Activated T-cell treated with anti-CD3 and anti-CD28 coated beads, Interleukin-2, amount 50 U/mL, for 1 hour (primary cell): Measurements from ENCODE around the gene NDUFC2.
"Not testable (repeated sequence)": the region's sequence is repeated elsewhere in the genome, so short reads cannot be mapped to it uniquely, and the experiment has no call there.

Experiments
- DNase-seq: peaks from one replicate; pipeline ENCODE4 v3.0.0-alpha.2; 2020

NDUFC2 gene

DNA sequence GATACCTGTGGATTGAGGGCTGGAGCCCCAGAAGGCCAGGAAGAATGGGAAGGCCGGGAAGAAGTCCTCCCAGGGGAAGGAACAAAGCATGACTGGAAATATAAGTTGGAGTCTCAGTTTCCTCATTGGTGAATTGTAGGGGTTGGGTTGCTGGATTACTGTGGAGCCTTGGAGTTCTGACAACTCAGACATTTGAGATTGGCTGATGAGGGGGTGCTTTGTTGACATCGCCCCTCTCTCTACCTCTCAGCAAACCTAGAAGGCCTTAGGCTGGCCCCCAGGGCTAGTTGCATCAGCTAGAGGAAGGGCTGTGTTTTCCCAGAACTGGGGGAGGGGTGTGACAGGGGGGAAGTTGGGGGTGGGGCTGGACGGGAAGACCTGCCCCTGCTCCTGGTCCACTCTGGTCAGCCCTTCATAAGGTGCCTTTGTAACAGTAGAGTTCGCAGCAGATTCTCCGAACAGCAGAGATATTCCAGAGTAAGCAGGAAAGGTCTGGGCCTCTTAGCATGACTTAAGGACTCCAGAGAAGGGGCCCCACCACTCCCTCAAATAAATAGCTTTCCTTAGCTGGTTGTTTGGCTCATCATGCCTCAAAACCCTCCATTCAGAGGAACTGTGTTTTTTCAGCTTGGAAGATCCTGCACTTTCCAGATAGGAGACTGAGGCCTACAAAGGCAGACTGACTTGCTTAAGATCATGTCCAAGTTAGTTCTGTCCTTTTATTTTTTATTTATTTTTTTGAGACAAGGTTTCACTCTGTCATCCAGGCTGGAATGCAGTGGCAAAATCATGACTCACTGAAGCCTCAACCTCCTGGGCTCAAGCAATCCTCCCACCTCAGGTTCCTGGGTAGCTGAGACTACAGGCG, 28.5 kb downstream of the NDUFC2 start:
- DNase-seq = no peak

- DNase-seq = no peak
Observed at GRCh38 chr11:78049348-78049747, 30.3 kb downstream of the NDUFC2 start.

- DNase-seq = no peak
Observed at GRCh38 chr11:78048561-78048960, 31.1 kb downstream of the NDUFC2 start.

GRCh38 chr11:78046486-78046854, 33.2 kb downstream of the NDUFC2 start:
- DNase-seq = no peak

- peak; percentile 86 for DNase-seq
Observed at GRCh38 chr11:78045851-78046485, 33.7 kb downstream of the NDUFC2 start.

DNA sequence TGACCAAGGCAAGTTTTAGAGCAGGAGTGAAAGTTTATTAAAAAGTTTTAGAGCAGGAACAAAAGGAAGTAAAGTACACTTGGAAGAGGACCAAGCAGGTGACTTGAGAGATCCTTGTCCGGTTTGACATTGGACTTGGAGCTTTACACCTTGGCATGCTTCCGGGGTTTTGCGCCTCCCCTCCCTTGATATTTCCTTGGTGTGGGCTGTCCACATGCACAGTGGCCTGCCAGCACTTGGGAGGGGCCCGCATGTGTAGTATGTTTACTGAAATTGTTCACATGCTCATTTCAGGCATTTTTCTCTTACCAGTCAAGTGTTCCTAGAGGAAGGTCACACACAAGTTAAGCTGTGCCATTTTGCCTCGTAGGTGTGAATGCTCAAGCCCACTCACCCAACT, 35.0 kb downstream of the NDUFC2 start:
- DNase-seq = no peak

DNA sequence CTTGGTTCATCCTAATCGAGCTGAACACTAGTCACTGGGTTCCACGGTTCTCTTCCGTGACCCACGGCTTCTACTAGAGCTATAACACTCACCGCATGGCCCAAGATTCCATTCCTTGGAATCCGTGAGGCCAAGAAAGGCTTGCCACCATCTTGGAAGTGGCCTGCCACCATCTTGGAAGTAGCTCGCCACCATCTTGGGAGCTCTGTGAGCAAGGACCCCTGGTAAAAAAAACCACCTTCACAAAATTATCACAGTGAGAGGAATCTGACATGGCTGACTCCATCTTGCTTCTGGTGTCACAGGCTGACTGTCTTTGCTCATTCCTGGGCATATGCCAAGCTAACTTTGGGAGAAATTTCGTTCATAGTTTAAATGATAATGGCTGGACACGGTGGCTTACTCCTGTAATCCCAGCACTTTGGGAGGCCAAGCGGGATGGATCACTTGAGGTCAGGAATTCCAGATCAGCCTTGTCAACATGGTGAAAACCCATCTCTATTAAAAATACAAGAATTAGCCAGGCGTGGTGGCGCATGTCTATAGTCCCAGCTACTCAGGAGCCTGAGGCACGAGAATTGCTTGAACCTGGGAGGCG, 37.7 kb downstream of the NDUFC2 start:
- DNase-seq = no peak

GRCh38 chr11:78041380-78041719, 38.3 kb downstream of the NDUFC2 start:
- DNase-seq = not testable (repeated sequence)

DNA sequence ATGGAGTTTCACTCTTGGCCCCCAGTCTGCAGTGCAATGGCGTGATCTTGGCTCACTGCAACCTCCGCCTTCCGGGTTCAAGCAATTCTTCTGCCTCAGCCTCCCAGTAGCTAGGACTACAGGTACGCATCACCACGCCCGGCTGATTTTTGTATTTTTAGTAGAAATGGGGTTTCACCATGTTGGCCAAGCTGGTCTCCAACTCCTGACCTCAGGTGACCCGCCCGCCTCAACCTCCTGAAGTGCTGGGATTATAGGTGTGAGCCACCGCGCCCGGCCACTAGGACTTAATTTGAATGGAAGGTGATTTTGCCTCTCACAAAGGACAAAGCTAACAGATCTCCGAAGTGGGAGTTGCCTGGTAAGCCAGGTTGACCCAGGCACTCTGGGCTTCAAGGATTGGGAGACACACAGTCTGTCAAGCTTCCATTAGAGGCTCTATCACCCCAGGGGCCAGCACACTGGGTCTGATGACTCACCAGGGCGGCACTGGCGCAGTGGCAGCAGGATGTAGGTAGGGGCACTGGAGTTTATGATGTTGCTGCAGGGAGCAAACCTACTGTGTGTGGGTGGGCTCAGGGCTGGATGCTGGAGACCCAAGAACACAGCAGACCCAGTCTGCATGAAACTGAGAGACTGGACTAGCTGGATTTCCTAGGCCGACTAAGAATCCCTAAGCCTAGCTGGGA, 38.8 kb downstream of the NDUFC2 start:
- DNase-seq = no peak

GRCh38 chr11:78039919-78040671, 39.6 kb downstream of the NDUFC2 start:
- DNase-seq = no peak

DNA sequence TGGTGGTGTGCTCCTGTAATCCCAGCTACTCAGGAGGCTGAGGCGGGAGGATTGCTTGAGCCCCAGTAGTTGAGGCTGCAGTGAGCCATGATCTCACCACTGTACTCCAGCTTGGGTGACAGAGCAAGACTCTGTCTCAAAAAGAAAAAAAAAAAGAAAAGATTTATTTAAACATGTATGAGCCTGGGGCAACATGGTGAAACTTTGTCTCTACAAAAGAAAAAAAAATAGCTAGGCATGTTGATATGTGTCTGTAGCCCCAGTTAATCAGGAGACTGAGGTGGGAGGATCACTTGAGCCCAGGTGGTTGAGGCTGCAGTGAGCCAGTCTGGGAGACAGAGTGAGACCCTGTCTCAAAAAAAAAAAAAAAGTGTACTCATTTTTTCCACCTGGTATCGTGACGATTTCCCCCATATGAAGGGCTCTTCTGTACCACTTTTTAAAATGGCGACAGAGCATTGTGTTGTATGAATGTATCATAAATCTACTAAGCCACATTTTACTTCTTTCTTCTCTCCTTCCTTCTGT, 40.2 kb downstream of the NDUFC2 start:
- DNase-seq = no peak

DNA sequence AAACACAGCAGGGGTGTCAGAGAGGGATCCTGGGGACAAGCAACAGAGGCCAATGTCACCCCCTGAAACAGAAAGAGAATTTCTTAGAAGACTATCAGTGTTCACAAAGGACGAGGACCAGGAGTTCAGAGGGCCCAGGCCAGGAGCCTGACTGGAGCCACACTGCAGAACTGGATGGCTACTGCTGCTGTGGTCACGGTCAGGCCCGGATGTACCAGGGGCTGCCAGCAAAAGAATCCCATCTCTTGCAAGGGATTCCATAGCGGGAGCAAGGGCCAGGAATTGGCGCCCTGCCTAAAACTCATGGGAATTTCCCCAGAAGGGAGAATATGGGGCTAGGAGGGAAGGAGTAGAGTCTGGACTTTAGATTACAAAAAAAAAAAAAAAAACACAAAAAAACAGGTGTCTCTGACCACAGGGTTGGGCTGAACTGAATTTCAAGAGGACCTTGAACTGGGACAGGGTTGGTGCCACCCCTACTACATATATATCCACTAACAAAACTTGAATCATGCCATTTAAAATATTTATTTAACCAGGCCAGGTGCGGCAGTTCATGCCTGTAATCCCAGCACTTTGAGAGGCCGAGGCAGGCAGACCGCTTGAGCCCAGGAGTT, 40.9 kb downstream of the NDUFC2 start:
- no peak for DNase-seq

GRCh38 chr11:78037825-78038620, 41.6 kb downstream of the NDUFC2 start:
- no peak for DNase-seq

DNA sequence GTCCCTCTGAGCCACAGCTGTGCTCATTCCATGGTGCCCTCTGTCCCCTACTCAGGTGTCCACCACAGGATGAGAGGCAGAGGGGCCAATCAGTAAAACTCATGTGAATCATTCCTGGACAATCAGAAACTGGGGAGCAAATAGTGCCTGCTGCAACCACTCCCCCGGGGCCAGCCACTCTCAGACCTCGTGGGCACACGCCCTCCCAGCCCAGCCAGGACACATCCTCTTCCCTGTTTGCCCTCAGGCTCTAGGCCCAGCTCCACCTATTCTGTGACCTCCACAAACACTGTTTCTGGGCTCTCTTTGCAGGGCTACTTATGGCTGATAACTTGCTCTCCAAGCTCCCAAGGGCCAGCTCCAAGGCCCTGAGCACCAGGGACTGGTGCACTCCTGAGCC, 42.6 kb downstream of the NDUFC2 start:
- no peak for DNase-seq

- no peak for DNase-seq
Observed at GRCh38 chr11:78036313-78036712, 43.3 kb downstream of the NDUFC2 start.

- DNase-seq = no peak
Observed at GRCh38 chr11:78034623-78035022, 45.0 kb downstream of the NDUFC2 start.

GRCh38 chr11:78033040-78033439, 46.6 kb downstream of the NDUFC2 start:
- no peak for DNase-seq

DNA sequence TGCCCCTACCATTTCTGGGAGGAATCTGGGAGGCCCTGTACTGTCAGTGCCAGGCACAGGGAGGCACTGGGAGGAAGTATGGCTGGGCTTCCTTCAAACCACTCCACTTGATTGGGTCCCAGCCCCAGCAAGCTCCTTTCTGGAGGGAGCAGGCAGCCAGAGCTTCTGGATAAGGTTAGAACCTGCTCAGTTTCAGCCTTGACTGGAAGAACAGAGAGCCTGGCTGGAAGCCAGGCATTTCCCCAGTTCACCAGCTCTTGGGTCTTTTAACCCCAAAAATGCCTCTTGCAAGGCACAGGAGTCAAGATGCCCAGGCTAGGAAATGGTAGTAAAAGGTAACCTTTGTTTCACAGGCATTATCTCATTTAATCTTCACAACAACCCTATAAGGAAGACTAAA, 47.6 kb downstream of the NDUFC2 start:
- no peak for DNase-seq

DNA sequence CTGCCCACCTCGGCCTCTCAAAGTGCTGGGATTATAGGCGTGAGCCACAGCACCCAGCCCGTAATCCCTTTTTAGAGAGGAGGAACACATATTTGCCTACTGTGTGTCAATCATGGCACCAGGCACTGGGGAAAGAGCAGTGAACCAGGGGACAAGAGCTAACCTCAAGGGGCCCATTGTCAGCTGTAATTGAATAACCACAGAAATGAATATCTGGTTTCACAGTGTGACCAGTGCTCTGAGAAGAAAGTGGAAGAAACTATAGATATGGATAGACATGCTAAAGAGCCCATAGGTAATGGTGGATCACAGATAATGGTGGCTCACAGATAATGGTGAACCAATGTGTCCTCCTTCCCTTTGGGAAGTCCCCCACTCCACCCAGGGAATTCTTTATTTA, 48.0 kb downstream of the NDUFC2 start:
- DNase-seq = no peak

DNA sequence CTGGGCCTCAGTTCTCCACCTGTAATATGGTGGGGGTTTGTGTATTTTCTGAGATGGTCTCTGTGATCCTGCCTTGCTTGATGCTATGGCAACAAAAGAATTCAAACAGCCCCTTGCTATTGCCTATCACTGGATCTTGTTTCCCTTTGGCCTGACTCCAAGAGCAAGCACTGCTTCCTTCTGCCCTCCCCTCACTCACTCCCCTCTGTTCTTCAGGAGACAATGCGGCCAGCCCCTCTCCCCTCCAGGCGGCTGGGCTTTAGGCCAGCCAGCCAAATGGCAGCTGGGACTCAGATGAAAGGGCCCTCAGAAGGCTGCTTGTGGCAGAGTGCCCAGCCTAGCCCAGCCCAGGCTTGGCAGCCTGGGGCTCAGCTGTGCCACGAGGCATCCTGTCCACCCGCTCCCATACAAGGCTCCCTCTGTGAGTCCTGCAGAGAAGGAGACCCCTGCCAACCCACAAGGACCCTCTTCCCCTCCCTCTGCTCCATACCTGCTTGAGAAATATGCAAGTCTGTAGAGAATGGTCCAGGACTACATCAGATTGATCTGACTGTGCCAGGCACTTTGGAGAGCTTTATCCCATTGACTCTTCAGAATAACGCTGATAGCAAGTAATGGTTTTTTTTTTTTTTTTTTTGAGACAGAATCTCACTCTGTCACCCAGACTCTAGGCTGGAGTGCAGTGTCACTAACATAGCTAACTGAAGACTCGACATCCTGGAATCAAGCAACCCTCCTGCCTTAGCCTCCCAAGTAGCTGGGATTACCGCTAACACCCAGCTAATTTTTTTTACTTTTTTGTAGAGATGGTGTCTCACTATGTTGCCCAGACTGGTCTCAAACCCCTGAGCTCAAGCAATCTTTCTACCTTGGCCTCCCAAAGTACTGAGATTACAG, 49.0 kb downstream of the NDUFC2 start:
- no peak for DNase-seq
